GM13977 (cell line): ENCODE measurements around the gene CBLC.

Source experiments
- DNase-seq: peaks from one replicate; pipeline ENCODE4 v3.0.0; 2012; ENCODE audit warnings: low spot score
- in situ Hi-C: fragments of 300-500 bp; cut with MboI; formaldehyde crosslinking; loops from one replicate; pipeline ENCODE4 v1.12.0; 2022; ENCODE audit warnings: low sequenced_read_pairs, low pct_unique_long_range_greater_than_20kb, mixed read lengths, inconsistent platforms; ENCODE audit not compliant: unreplicated experiment
- TF ChIP-seq, protein P1 (sequence below): IDR thresholded peaks from 2 replicates; pipeline ENCODE4 v1.5.1; 2012; ENCODE audit warnings: mild to moderate bottlenecking, control low read depth; ENCODE audit not compliant: insufficient read depth; ENCODE audit errors: extremely low read depth, missing control alignments

Gene CBLC

DNA sequence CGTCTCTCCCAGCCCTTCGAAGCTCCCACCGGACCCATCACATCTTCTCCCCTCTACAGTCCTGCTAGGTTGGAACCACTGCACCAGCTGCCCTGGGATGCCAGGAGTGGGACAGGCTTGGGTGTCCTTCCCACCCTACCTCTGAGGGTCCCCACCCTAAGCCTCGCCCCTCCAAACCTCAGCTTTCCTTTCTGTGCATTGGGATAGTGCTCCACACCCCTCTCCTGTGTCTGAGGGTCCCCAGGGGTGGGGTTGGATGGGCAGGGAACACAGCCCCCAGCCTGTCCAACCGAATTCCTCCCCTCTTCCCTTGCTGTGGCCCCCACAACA lies 31.1 kb upstream of the CBLC start:
- in situ Hi-C loops, result no loop called here
- TF ChIP-seq, protein P1, sequence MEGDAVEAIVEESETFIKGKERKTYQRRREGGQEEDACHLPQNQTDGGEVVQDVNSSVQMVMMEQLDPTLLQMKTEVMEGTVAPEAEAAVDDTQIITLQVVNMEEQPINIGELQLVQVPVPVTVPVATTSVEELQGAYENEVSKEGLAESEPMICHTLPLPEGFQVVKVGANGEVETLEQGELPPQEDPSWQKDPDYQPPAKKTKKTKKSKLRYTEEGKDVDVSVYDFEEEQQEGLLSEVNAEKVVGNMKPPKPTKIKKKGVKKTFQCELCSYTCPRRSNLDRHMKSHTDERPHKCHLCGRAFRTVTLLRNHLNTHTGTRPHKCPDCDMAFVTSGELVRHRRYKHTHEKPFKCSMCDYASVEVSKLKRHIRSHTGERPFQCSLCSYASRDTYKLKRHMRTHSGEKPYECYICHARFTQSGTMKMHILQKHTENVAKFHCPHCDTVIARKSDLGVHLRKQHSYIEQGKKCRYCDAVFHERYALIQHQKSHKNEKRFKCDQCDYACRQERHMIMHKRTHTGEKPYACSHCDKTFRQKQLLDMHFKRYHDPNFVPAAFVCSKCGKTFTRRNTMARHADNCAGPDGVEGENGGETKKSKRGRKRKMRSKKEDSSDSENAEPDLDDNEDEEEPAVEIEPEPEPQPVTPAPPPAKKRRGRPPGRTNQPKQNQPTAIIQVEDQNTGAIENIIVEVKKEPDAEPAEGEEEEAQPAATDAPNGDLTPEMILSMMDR, result no peak

DNA sequence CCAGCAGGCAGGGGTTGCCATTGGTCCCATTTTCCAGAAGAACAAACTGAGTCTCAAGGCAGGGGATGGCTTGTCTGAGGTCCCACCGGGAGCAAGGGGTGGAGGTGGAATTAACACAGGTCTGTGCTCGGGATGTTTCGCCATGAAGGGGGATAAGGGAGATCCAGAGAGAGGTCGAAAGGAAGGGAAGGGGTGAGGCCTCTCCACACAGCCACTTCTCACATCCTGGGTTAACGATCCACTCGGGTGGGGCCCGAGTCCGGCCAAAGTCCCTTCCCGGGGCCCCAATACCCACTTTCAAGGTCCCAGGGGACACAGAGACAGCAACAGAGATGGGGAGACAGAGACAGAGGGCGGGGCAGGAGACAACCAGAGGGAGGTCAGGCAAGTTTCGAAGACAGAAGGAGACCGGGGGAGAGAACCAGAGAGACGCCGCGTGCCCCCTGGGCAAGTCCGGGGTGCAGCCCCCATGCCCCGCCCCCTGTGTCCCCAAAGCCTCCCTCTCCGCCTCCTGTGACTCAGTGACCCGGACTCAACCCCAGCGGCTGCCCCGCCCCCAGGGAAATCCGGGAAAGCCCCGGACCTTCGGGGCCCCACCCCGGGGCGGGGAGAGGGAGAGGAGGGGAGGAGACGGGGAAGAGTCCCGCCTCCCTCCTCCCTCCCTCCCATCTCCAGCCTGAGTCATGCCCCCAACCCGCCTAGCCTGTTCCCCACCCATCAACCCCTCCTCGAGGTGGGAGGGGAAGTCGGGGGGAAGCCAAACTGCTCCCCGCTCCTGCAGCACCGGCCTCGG lies 30.5 kb upstream of the CBLC start:
- in situ Hi-C loops, result no loop called here
- TF ChIP-seq, protein P1, result no peak

More for the DNA sequence above, 31.1 kb upstream of the CBLC start:
- no peak for DNase-seq

DNA sequence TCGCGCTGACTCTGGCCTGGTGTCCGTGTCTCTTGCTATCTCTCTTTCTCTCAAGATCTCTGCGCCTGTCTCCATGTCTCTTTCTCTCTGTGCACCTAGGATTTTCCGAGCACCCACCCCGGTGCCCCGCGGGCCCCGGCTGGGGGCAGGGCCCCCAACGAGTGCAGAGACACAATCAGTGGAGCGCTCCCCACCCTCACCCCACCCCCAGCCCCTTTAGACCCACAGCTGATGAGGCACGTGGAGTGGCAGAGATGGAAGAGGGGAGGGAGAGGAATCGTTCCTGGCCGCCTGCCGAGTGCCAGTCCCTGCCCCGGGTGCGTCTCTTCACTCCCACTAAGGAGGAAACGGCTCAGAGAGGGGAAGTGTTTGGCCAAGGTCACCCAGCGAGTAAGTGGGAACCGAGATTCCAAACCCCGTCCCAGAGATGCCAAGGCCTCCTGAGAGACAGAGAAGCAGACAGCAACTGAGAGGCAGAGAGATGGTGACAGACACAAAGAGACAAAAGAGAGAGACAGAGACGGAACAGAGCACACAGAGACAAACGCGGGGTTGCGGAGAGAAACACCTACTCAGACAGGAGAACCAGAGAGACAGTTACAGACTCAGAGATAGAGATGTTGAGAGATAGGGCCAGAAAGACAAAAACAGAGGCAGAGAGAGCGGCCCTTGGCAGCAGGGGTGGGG lies 29.8 kb upstream of the CBLC start:
- DNase-seq, result no peak
- in situ Hi-C loops, result no loop called here

More for the DNA sequence above, 30.5 kb upstream of the CBLC start:
- DNase-seq, result peak; percentile 89

DNA sequence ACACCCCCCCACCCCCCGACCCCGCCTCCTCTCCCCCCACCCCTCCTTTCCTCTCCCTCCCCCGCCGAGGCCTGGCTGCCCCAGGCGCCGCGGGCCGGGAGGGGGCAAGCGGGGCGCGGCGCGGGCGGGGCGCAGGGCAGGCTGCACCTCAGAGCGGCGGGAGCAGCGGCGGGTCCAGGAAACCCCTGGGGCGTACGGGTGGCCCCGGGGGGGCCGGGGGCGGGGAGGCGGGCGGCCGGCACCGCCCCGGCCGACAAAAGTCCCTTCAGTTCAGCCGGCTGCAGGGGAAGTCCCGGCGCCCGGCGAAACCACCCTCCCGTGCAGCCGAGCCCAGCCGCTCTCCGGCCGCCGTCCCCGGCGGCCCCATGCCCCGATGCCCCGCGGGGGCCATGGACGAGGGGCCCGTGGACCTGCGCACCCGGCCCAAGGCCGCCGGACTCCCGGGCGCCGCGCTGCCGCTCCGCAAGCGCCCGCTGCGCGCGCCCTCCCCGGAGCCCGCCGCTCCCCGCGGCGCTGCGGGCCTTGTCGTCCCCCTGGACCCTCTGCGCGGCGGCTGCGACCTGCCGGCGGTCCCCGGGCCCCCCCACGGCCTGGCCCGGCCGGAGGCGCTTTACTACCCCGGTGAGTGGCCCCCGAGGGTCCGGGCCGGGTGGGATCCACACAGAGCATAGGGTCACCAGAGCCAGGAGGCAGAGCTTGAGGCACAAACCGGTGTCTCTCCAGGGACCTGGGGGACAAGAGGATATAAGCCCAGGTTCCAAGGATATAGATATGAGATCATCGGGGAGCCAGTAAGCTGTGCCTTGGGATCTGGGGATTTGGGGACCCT lies 29.1 kb upstream of the CBLC start, which contains the start of gene BCL3:
BCL3 (plus strand) TSS at position 283 of the 829 bp plus-strand sequence; CDS start at position 366, 83 bp downstream.
- peak; percentile 91 for DNase-seq
- TF ChIP-seq, protein P1, result no peak
- in situ Hi-C loops, result no loop called here

More for the DNA sequence above, 29.8 kb upstream of the CBLC start:
- TF ChIP-seq, protein P1, result no peak

DNA sequence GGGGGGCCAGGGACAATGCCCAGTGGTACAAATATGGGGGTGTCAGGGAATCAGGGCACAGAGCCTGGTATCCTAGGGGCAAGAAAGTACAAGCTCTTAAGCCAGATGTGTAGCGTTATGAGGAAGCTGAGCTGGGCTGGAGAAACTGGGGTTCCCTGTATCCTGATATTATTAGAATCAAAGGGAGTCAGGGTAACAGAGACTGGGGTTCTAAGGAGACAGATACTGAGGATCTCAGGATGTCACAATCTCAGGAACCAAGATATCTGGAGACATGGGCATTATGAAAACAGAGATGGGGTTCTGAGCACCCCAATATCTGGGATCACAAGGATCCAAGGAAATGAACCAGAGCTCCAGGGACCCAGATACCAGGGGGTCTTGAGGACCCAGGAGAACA lies 28.4 kb upstream of the CBLC start:
- no peak for DNase-seq
- TF ChIP-seq, protein P1, result no peak
- in situ Hi-C loops, result no loop called here

DNA sequence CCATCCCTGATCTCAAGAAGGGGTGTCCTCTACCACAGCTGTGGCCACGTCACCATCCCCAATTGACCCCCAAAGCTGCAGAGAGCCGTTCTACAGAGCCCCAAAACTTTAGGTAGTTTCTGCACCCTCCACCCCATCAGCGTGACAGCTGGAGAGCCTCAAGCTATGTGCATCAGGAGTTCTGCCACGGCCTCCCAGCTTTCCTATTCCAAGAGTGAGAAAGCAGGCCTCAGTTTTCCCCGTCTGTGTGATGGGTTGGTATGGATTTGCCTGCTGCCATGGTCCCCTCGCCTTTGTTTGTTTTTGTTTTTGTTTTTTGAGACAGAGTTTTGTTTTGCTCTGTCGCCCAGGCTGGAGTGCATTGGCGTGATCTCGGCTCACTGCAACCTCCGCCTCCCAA lies 27.7 kb upstream of the CBLC start:
- no peak for DNase-seq
- in situ Hi-C loops, result no loop called here
- TF ChIP-seq, protein P1, result no peak
